NCI-H2029 (cell line): ENCODE measurements around the gene ABHD17B.
A peak's percentile ranks its signal among the peaks of the same experiment; 100 is the strongest.
"Not testable (repeated sequence)": the region's sequence is repeated elsewhere in the genome, so short reads cannot be mapped to it uniquely, and the experiment has no call there.

Experiments
- DNase-seq: peaks from one replicate; lab custom pipeline; 2025; lab: John Stamatoyannopoulos, UW

The ABHD17B gene

DNA sequence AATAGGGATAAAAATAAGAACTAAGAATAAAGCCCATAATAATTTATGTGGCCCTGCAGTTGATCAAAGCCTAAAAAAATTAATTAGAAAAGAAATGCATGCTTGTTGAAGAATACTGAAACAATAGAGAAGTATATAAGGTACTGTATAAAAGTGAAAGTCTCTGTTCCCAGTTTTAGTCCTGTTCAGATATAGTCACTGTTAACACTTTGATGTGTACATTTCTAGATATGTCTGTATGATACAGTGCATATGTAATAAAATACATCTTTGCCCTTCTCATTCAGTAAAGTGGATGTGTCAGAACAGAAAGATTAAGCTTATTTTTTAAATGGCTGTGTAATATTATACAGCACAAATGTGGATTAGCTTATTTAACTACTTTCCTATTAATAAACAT is 4.5 kb upstream of the ABHD17B start:
- DNase-seq = no peak

DNA sequence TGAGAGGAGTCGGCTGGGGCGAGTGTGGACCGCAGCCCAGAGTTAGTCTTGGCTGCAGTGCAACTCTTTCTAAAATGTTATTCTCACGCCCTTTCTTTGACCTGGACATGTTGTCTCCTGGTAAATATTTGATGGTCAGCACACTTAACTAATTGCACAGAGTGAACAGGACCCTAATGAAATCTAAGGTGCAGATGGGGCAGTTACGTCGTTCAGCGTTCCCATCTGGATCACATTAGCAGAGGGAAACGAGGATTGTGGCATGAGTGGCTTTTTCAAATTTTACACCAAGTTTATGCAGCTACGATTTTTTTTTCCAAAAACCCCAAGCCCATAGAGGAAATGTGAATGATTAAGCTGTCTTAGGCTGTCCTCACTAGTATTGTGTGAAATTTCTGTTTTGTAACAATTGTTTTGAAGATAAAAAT is 929 bp upstream of the ABHD17B start:
- no peak for DNase-seq

GRCh38 chr9:71910650-71911060 is 338 bp downstream of the ABHD17B start:
- DNase-seq = no peak

- DNase-seq = peak; percentile 12
Observed at GRCh38 chr9:71909887-71910649, 925 bp downstream of the ABHD17B start.

GRCh38 chr9:71908825-71909224 is 2.2 kb downstream of the ABHD17B start:
- DNase-seq = no peak

DNA sequence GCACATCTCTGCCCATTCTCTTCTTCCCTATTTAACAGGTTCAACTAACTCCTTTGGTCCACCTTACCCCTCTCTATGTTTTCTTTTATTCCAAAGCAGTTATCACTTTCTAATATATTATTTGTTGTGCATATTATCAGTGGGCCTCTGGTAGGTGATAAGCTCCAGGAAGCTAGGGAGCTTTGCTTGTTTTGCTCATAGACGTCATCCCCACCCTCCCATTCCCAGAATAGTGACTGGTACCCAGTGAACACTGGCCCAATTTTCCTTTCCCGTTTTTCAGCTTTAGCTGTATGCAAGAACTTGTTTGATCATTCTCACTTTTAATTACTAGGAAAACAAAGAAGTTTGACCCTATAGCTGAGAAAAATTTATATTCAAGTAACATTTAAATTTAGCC is 6.9 kb downstream of the ABHD17B start:
- DNase-seq = no peak

DNA sequence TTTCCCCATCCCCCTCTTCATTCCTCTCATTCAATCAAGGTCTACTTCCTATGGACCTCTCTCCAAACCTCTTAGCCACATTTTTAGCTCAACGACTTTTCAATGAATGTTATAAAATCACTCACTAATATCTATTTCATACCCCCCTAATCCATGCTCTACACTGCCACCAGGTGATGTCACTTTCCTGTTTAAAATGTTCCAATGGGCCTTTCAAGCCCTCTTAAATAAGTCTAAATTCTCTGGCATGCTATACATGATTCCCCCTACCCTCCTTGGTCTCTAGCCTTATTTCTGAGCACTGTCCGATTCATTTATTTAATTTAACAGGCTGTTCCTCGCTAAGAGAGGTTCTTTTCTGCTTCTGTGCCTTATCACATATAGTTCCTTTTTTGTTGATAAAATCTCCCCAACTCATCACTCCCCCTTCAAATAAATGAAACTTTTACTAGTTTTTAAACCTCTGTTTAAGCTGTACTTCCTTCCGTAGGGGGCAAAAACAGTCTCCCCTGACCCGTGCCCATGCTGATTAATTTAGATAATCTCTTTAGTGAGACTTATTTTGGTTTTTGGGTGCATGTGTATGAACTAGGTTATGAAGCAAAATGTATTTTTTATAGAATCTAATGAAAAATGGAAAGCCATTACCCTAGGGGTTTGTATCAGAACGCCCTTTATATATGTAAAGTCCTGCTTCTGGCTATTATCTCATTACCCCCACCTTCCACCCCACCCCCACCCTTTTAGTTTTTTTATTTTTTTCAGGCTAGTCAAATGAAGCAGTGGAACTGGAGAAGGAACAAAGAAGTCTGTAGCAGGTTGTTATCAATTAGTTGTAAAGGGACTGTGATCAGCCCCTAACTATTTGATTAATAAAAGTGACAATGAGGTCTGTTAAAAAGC is 9.0 kb downstream of the ABHD17B start:
- no peak for DNase-seq

DNA sequence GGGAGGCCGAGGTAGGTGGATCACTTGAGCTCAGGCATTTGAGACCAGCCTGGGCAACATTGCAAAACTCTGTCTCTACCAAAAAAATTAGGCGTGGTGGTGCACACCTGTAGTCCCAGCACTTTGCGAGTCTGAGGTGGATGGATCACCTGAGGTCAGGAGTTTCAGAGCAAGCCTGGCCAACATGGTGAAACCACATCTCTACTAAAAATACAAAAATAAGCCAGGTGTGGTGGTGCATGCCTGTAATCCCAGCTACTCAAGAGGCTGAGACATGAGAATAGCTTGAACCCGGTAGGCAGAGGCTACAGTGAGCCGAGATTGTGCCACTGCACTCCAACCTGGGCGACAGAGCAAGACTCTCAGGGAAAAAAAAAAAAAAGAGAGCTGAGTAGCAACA is 12.2 kb downstream of the ABHD17B start:
- not testable (repeated sequence) for DNase-seq

GRCh38 chr9:71897577-71897976 is 13.4 kb downstream of the ABHD17B start:
- no peak for DNase-seq

- no peak for DNase-seq
Observed at GRCh38 chr9:71896761-71897160, 14.2 kb downstream of the ABHD17B start.

- DNase-seq = no peak
Observed at GRCh38 chr9:71895955-71896354, 15.0 kb downstream of the ABHD17B start.

DNA sequence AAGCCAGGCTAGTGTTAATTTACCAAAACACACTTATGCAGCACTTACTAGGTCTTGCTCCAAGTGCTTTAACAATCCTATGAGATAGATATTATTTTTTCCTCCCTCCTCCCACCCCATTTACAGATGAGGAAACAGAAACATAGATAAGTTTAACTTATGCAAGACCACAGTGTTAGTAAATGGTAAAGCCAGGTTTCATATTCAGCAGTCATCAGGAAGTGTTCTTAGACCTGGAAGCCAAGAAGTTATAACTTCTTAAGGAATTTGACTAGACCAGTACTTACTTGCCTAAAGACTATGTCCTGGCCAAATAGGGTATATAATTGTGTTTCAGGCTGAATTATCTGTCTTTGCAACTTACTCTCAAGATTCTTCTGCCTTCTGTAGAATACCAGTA is 15.9 kb downstream of the ABHD17B start:
- DNase-seq = no peak

- DNase-seq = no peak
Observed at GRCh38 chr9:71891557-71892189, 19.3 kb downstream of the ABHD17B start.

GRCh38 chr9:71890042-71890679 is 20.8 kb downstream of the ABHD17B start:
- no peak for DNase-seq

- DNase-seq = no peak
Observed at GRCh38 chr9:71887362-71887761, 23.6 kb downstream of the ABHD17B start.

DNA sequence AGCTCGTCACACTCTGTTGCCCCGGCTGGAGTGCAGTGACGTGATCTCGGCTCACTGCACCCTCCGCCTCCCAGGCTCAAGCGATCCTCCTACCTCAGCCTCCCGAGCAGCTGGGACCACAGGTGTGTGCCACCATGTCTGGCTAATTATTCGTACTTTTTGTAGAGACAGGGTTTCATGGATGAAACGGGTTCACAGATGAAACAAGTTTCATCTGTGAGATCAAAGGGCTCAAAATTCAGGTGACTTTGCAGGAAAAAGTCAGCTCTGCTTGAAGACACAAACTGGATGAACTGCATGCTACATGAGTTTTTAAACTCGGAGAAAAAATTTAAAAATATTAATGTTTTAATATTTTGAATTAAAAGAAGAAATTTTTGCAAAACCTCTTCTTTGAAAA is 24.5 kb downstream of the ABHD17B start:
- no peak for DNase-seq

- DNase-seq = no peak
Observed at GRCh38 chr9:71886015-71886414, 25.0 kb downstream of the ABHD17B start.

DNA sequence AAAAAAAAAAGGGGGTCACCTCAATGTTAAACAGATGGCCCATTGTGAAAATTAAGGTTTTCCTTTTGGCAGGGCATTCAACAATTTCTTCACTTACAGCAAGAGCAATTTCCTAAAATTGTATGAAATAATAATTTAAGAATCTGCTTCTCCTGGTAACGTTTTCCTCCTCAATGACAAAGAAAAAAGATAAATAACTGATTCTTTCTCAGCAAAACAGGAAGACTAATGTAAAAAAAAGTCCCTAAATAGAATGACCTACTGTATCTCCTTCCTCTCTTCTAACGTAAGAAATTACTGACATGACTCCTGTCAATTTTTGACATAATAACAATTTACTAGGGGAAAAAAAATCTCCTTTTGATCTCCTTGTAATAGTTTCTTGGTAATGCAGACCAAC is 25.5 kb downstream of the ABHD17B start:
- no peak for DNase-seq

DNA sequence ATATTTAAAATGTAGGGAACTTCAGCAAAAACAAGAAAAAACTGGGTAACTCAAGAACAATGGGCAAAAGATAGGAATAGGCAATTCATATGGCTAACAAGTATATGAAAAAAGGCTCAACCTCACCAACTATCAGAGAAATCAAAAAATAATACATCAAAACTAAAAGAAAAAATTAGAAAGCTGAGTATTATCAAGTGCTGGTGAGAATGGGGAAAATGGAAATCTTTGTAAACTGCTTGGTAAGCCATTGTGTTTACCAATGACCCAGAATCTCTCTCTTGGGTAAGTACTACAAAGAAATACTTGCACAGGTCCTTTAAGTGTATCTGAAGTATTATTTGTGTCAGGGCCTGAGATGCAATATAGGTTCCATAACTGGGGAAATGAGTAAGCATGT is 27.0 kb downstream of the ABHD17B start:
- no peak for DNase-seq

- DNase-seq = no peak
Observed at GRCh38 chr9:71879644-71880174, 31.3 kb downstream of the ABHD17B start.

DNA sequence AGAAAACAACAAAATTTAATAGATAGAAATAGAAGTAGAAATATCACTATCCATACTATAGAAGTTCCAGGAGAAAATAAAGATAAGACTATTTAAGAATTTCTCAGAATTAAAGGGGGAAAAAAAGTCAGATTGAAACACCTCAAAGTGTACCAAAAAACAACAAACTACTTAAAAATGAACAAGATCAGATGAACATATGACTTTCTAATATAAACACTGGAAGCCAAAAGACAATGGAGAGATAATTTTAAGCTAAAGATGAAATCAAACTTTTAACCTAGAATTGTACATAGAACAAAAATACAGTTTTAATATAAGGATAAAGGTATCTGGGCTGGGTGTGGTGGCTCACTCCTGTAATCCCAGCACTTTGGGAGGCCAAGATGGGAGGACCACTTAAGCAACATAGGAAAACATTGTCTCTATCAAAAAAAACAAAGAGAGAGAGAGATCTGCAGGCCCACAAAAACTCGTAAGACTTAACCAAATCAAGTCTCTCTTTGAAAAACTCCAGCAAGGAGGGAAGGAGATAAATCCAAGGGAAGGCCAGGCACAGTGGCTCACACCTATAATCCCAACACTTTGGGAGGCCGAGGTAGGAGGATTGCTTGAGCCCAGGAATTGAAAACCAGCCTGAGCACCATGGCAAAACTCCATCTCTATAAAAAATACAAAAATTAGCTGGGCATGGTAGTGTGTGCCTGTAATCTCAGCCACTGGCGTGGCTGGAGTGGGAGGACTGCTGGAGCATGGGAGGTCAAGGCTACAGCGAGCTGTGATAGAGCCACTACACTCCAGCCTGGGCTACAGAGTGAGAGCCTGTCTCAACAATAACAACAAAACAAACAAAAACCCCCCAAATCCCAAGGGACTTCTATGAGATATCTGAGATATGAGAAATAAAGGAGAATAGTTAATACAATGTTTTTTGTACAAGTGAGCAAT is 32.4 kb downstream of the ABHD17B start:
- no peak for DNase-seq
